ENCODE results near the gene CCHCR1.
A peak's percentile ranks its signal among the peaks of the same experiment; 100 is the strongest.
"Not testable (repeated sequence)": the region's sequence is repeated elsewhere in the genome, so short reads cannot be mapped to it uniquely, and the experiment has no call there.

CCHCR1 gene

GRCh38 chr6:31164475-31165063, 7.0 kb upstream of the CCHCR1 start:
- DNase-seq (ENCODE audit: extremely low read depth in 1 of 2, low read depth in 1 of 2), result not testable (repeated sequence)

- DNase-seq (ENCODE audit: extremely low read depth in 1 of 2, low read depth in 1 of 2), result no peak
Observed at GRCh38 chr6:31163922-31164321, 6.3 kb upstream of the CCHCR1 start.

GRCh38 chr6:31162463-31163165, 5.0 kb upstream of the CCHCR1 start:
- no peak for DNase-seq (ENCODE audit: extremely low read depth in 1 of 2, low read depth in 1 of 2)

GRCh38 chr6:31161216-31162126, 3.9 kb upstream of the CCHCR1 start:
- DNase-seq (ENCODE audit: extremely low read depth in 1 of 2, low read depth in 1 of 2), result no peak

- DNase-seq (ENCODE audit: extremely low read depth in 1 of 2, low read depth in 1 of 2), result no peak
Observed at GRCh38 chr6:31158863-31159855, 1.6 kb upstream of the CCHCR1 start.

GRCh38 chr6:31158140-31158862, 699 bp upstream of the CCHCR1 start, which contains the start of gene TCF19:
Gene TCF19, plus strand, starts transcription at chr6:31158589. Its CDS starts 881 bp downstream, at chr6:31159470.
- DNase-seq (ENCODE audit: extremely low read depth in 1 of 2, low read depth in 1 of 2), result peak; percentile 98 to 99

- no peak for DNase-seq (ENCODE audit: extremely low read depth in 1 of 2, low read depth in 1 of 2)
Observed at GRCh38 chr6:31156641-31157040, 961 bp downstream of the CCHCR1 start.

- DNase-seq (ENCODE audit: extremely low read depth in 1 of 2, low read depth in 1 of 2), result no peak
Observed at GRCh38 chr6:31154436-31154835, 3.2 kb downstream of the CCHCR1 start.

GRCh38 chr6:31152781-31153180, 4.8 kb downstream of the CCHCR1 start:
- no peak for DNase-seq (ENCODE audit: extremely low read depth in 1 of 2, low read depth in 1 of 2)

GRCh38 chr6:31149827-31150447, 7.7 kb downstream of the CCHCR1 start:
- DNase-seq (ENCODE audit: extremely low read depth in 1 of 2, low read depth in 1 of 2), result no peak

- DNase-seq (ENCODE audit: extremely low read depth in 1 of 2, low read depth in 1 of 2), result no peak
Observed at GRCh38 chr6:31145386-31145785, 12.2 kb downstream of the CCHCR1 start.

- no peak for DNase-seq (ENCODE audit: extremely low read depth in 1 of 2, low read depth in 1 of 2)
Observed at GRCh38 chr6:31144970-31145340, 12.6 kb downstream of the CCHCR1 start.

GRCh38 chr6:31144296-31144969, 13.2 kb downstream of the CCHCR1 start:
- DNase-seq (ENCODE audit: extremely low read depth in 1 of 2, low read depth in 1 of 2), result no peak

- DNase-seq (ENCODE audit: extremely low read depth in 1 of 2, low read depth in 1 of 2), result no peak
Observed at GRCh38 chr6:31143148-31143547, 14.5 kb downstream of the CCHCR1 start.

GRCh38 chr6:31142361-31142761, 15.2 kb downstream of the CCHCR1 start:
- DNase-seq (ENCODE audit: extremely low read depth in 1 of 2, low read depth in 1 of 2), result no peak

GRCh38 chr6:31140643-31141042, 17.0 kb downstream of the CCHCR1 start:
- DNase-seq (ENCODE audit: extremely low read depth in 1 of 2, low read depth in 1 of 2), result no peak

GRCh38 chr6:31139599-31139998, 18.0 kb downstream of the CCHCR1 start:
- DNase-seq (ENCODE audit: extremely low read depth in 1 of 2, low read depth in 1 of 2), result no peak

- DNase-seq (ENCODE audit: extremely low read depth in 1 of 2, low read depth in 1 of 2), result no peak
Observed at GRCh38 chr6:31138982-31139381, 18.6 kb downstream of the CCHCR1 start, which contains the start of gene PSORS1C2. Gene PSORS1C2, minus strand, starts transcription at chr6:31139066. Its CDS starts 40 bp downstream, at chr6:31139026.

- no peak for DNase-seq (ENCODE audit: extremely low read depth in 1 of 2, low read depth in 1 of 2)
Observed at GRCh38 chr6:31135710-31136109, 21.9 kb downstream of the CCHCR1 start.

All from stimulated activated CD8-positive, alpha-beta memory T cell treated with anti-CD3 and anti-CD28 coated beads, Interleukin-7, amount 100 ng/mL, for 48 hours (primary cell).